A673 (cell line): Measurements from ENCODE around the gene RGL3.

Experiments used
- EZH2 ChIP-seq: fragments of 200-600 bp; sonication (generic); IDR thresholded peaks from 2 replicates; pipeline ENCODE4 v1.6.1; 2017; ENCODE audit warnings: borderline replicate concordance, low read depth, mild to moderate bottlenecking, mixed read lengths, antibody characterized with exemption, low read length; ENCODE audit not compliant: poor library complexity, severe bottlenecking
- TF ChIP-seq, protein P1 (sequence below): fragments of 300-800, 200-600 bp; sonication (generic); conservative IDR thresholded peaks from 2 replicates; pipeline ENCODE4 v1.5.1; 2017; ENCODE audit warnings: low read depth, mild to moderate bottlenecking, antibody characterized with exemption, low read length, moderate library complexity, mixed read lengths

DNA sequence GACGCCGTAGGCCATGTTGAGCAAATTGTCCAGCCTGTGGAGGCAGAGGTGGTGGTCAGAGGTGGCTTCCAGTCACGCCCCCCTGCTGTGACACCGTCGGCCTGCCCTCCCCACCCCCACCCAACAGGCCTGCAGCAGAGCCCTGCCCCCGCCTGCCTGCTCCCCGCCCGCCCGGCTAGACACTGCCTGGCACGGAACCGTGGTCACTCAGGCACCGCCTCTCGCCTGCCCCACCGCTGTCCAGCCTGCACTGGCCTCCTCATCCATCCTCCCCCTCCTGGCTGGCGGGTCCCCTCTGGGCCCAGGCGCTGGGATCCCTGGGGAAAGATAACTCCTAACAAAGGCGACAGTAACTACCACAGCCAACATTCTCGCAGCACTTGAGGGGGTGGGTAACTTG is 38.0 kb upstream of the RGL3 start:
- TF ChIP-seq, protein P1, sequence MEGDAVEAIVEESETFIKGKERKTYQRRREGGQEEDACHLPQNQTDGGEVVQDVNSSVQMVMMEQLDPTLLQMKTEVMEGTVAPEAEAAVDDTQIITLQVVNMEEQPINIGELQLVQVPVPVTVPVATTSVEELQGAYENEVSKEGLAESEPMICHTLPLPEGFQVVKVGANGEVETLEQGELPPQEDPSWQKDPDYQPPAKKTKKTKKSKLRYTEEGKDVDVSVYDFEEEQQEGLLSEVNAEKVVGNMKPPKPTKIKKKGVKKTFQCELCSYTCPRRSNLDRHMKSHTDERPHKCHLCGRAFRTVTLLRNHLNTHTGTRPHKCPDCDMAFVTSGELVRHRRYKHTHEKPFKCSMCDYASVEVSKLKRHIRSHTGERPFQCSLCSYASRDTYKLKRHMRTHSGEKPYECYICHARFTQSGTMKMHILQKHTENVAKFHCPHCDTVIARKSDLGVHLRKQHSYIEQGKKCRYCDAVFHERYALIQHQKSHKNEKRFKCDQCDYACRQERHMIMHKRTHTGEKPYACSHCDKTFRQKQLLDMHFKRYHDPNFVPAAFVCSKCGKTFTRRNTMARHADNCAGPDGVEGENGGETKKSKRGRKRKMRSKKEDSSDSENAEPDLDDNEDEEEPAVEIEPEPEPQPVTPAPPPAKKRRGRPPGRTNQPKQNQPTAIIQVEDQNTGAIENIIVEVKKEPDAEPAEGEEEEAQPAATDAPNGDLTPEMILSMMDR = no peak
- TF ChIP-seq EZH2 = no peak
